Astrocyte of the spinal cord (primary cell): ENCODE results near the gene TAP2.

ENCODE experiments used
- DNase-seq: peaks from one replicate; pipeline ENCODE4 v3.0.0; 2011; ENCODE audit warnings: low read depth, low spot score
- H3K4me3 ChIP-seq: 2 replicates; pipeline ENCODE4 v1.5.1; 2011; ENCODE audit warnings: low read depth, mild to moderate bottlenecking, low read length, moderate library complexity
- in situ Hi-C: cut with HindIII; loops from 2 replicates; pipeline ENCODE4 v1.10.0; 2017; ENCODE audit warnings: low sequenced_read_pairs
- TF ChIP-seq, protein P1 (sequence below): IDR thresholded peaks from 2 replicates; pipeline ENCODE4 v1.5.1; 2012; ENCODE audit warnings: low read depth, mild to moderate bottlenecking, low read length, inconsistent platforms

TAP2 gene

DNA sequence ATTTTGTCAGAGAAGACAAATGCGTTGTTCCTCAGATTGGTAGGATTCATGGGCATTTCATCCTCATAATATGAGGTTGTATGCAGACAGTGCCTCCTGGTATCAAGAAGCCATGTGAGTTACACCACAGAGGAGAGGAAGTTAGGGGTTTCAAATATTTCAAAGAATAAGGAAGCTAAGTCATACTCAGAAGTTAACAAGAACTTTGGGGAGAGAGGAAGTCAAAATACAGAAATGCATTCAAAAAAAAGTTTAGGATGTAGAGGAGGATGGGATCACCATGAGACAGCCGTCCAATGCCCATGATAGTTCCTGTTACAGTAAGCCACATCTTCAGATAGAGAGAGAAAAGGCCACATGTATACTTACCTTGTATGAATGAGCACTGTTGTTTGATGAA, 44.0 kb downstream of the TAP2 start:
- DNase-seq, result no peak
- in situ Hi-C loops, result no loop called here
- H3K4me3 ChIP-seq, result no peak overlapping the region
- TF ChIP-seq, protein P1, sequence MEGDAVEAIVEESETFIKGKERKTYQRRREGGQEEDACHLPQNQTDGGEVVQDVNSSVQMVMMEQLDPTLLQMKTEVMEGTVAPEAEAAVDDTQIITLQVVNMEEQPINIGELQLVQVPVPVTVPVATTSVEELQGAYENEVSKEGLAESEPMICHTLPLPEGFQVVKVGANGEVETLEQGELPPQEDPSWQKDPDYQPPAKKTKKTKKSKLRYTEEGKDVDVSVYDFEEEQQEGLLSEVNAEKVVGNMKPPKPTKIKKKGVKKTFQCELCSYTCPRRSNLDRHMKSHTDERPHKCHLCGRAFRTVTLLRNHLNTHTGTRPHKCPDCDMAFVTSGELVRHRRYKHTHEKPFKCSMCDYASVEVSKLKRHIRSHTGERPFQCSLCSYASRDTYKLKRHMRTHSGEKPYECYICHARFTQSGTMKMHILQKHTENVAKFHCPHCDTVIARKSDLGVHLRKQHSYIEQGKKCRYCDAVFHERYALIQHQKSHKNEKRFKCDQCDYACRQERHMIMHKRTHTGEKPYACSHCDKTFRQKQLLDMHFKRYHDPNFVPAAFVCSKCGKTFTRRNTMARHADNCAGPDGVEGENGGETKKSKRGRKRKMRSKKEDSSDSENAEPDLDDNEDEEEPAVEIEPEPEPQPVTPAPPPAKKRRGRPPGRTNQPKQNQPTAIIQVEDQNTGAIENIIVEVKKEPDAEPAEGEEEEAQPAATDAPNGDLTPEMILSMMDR, result no peak

- TF ChIP-seq, protein P1, result no peak
- H3K4me3 ChIP-seq, result no peak overlapping the region
- in situ Hi-C loops, result no loop called here
- no peak for DNase-seq
Measured at GRCh38 chr6:32792901-32793435, 45.6 kb downstream of the TAP2 start.

DNA sequence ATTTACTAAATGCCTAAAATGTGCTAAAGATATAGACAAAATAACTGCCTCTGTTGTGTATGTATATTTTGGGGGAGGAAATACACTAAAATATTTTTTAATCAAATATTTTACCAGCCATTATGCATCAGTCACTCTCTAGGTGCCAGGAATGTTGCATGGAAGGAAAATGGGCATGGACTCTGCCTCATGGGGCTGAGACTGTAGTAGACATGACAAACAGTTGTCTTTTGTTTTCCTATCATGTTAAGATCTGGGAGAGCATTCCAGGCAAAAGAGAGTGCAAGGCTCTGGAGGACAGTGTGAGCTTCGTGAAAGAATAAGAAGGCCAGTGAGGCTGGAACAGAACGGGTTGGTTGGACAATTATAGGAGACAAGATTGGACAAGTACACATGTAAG, 48.2 kb downstream of the TAP2 start:
- in situ Hi-C loops, result no loop called here
- TF ChIP-seq, protein P1, result no peak
- no peak for DNase-seq
- H3K4me3 ChIP-seq, result no peak overlapping the region
